HG02610 (cell line): ENCODE results near the gene SLC16A2.

Experiments used
- ATAC-seq: cut with Tn5 transposase; IDR thresholded peaks from one replicate; pipeline ENCODE4 v1.9.1; 2021; ENCODE audit warnings: mild to moderate bottlenecking, moderate library complexity; ENCODE audit not compliant: unreplicated experiment

Gene SLC16A2

DNA sequence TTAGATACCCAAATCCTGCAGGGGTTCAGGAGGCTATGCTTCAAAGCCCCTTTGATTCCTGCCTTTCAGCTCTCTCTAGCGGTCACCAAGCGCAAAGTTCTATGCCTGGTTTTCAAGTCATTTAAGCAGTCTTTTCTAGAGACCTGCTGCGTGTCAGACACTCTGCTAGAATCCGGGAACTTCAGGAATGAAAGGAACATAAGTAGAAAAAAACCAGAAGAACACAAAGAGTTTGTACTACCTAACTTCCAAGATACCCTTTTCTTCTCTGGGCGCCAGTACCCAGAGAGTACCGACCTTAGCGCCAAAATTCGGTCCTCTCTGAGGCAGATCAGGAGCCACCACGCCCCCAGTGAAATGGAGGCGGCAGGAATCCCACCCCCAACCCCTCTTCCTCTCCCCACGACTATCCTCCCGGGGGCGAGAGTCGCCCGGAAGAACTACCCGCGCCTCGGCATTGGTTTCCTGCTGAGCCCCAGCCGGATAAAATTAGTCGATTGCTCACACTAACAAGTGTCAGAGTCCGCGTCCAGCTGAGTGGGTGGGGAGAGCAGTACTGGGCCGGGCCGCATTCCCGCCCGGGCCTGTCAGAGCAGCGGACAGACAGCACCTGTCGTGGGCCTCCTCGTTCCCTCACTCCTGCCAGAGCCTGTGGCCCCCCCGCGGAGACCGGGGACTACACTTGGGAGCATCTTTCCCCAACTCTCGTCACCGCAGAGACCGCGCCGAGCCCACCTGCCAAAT, 114.3 kb downstream of the SLC16A2 start:
- no peak for ATAC-seq

DNA sequence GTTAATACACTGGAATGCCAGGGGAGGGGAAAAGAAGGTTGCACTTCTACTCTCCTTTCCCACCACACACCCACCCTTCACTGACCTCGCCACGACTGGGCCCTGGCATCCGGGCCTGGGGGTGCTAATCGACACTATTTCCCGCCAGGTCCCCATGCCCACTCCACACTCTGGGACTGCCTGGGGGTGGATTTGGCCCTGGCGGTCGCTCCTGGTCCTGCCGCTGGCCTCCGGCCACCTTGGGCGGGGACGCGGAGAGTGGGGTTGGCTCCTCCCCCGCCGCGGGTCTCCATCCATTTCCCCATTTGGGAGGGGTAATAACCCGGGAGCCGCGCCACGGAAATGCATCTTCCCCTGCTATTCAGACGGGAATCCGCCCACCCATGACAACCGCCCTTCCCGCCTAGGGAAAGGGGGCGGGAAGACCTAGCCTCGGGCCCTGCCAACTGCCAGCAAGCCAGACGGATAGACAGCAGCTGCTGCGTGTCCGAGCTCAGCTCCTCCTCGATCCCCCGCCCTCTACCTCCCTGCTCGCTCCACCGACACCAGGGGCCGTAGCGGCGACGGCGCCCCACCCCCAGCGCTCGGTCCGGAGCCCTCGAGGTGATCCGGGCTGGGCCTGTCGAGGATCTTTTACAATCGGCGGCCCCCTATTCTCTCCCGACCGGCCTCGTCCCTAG, 115.0 kb downstream of the SLC16A2 start:
- ATAC-seq, result peak; percentile 43

GRCh38 chrX:74536832-74537371, 115.6 kb downstream of the SLC16A2 start:
- ATAC-seq, result peak; percentile 13

DNA sequence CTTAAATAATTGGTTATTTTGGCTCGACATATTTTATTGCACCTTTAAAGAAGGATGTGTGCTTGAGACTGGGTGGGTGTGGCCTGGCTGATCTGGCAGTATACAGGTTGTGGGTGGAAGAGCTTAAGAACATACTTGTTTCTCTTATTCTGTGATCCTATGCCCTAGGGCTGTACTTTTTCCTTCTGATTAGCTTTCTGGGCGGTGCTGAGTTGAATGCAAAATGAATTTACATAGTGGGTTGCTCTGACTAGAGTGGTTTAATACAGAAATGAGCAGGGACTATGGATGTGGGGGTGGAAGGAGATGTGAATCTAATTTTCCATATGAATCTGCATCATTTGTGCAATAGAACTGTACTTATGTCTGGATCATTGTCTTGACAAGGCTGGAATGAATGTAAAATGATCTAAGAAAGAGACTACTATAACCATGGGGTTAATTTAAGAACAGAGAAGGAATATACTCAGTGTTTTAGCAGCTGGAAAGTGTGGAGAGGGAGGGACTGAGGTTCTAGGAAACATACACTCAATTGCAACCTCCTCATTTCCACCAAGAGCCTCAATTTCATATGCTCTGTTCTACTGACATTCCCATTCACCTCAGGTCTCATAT, 119.4 kb downstream of the SLC16A2 start:
- no peak for ATAC-seq

DNA sequence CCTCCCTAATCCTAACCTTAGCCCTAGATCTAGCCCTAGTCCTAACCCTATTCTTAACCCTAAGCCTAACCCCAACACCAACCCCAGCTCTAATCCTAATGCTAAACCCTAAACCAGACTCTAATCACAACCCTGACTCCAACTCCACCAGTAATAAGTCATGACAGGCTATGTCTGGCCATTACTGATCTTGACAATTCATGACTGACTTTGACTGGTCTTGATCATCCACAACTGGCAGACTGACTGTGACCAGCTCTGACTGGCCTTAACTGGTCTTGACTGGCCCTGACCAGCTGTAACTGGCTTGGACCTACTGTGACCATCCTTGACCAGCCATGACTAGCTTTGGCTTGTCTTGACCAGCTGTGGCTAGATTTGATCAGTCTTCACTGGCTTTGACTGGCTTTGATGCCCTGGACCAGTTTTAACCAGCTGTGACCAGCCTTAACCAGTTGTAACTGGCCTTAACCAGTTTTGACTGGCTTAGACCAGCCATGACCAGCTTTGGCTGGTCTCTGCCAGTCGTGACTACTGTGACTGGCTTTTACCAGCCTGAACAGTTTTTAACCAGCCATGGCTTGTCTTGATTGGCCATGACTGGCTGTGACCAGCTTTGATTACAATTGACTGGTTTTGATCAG, 124.7 kb downstream of the SLC16A2 start:
- ATAC-seq, result no peak

- ATAC-seq, result no peak
These were observed 125.7 kb downstream of the SLC16A2 start for GRCh38 chrX:74546984-74547383.

- ATAC-seq, result peak; percentile 81
These were observed 129.1 kb downstream of the SLC16A2 start for GRCh38 chrX:74550295-74550802.

DNA sequence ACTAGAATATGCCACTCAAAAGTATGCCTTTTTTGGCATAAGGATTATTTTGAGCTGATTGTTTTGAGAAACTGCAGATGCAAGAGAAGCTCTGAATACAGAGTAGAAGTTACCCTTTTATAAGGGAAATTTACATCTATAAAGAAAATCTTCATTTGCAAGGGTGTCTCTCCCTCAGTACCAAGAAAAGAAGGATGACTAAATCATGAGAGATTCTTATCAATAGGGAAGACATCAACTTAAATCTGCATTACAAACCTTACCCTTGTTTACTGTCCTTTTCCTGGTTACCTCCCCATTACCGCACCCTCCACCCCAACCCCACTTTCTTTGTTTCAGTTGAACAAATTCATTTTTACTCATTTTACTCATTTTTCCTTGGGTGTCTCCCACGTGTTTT, 130.6 kb downstream of the SLC16A2 start:
- ATAC-seq, result no peak

GRCh38 chrX:74557378-74557777, 136.1 kb downstream of the SLC16A2 start:
- no peak for ATAC-seq

- ATAC-seq, result peak; percentile 57
These were observed 156.8 kb downstream of the SLC16A2 start for GRCh38 chrX:74578137-74578536.

DNA sequence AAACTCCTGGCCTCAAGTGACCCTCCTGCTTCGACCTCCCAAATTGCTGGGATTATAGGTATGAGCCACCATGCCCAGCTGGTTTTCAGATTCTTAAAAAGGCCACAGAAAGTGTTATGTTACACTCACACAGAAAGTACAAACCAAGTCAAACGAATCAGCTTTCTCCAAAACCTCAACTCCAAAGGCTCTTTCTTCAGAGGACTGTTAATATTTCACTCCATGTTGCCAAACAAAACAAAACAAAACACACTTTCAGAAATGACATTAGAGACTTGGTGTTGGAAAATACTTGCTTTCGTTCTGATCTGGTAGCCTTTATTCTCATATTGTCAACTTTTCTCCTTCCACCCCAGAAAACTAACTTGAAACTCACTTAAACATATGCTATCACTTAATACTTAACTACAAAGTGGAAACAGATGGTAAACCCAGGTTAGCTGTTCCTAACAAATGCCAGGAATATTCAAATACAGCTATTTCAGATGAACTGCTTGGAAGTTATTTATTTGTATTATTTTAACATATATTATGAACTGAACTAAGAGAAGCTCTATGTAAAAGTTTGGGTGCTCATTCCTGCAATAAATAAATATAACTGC, 158.4 kb downstream of the SLC16A2 start:
- ATAC-seq, result no peak
